Measurements from ENCODE around the gene BAG5. TPM values are rescaled to one million over a fixed set of nuclear protein-coding genes. Genes with fewer than 3 reads are reported as not detected.

Gene BAG5
- total and polyA plus RNA-seq, 8 donors = 4.3 to 207 (median 11.6) TPM

DNA sequence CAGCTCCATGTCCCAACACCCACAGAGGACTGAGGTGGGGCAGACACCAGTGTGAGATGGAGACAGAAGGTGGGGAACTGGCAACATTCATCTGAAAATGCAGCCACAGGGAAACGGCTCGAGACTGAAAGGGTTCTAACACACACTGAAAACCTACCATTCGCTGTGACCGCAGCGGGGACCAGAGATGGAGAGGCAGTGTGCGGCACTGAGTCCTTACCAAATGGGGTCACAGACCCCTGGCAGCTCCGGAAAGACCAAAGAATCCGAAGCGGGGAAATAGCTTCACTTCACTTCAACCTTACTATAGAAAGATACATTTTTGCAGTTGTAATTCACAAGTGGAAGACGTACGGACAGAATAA is 9.6 kb downstream of the BAG5 start:
- TF ChIP-seq, protein P1, sequence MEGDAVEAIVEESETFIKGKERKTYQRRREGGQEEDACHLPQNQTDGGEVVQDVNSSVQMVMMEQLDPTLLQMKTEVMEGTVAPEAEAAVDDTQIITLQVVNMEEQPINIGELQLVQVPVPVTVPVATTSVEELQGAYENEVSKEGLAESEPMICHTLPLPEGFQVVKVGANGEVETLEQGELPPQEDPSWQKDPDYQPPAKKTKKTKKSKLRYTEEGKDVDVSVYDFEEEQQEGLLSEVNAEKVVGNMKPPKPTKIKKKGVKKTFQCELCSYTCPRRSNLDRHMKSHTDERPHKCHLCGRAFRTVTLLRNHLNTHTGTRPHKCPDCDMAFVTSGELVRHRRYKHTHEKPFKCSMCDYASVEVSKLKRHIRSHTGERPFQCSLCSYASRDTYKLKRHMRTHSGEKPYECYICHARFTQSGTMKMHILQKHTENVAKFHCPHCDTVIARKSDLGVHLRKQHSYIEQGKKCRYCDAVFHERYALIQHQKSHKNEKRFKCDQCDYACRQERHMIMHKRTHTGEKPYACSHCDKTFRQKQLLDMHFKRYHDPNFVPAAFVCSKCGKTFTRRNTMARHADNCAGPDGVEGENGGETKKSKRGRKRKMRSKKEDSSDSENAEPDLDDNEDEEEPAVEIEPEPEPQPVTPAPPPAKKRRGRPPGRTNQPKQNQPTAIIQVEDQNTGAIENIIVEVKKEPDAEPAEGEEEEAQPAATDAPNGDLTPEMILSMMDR (IDR thresholded peaks at IDR 0.05) = no peak
- no peak for TF ChIP-seq POLR2AphosphoS5 (IDR thresholded peaks at IDR 0.05)
- no peak for TF ChIP-seq EP300 (IDR thresholded peaks at IDR 0.05)
- no peak for TF ChIP-seq POLR2A (IDR thresholded peaks at IDR 0.05)
- Histone ChIP-seq H3K9me3 (no peaks in the 10 kb centered on the region), H3K4me3 (no peak overlapping the region), H3K27ac (peak overlapping the region in 4 of 5 donors; percentile 75 to 90 (median 80)), H3K36me3 (peaks cover 0 to 4% (median under 1%) of the 10 kb centered on the region in 4 donors), H3K4me1 (peaks cover 29 to 85% (median 50%) of the 10 kb centered on the region in 4 donors), H3K27me3 (no peaks in the 10 kb centered on the region)
- DNase-seq = no peak
- intact Hi-C loops (cut with DNase I; ENCODE audit: low total_unique reads) = no loop called here
- WGBS, 5 donors = 71 to 97% (median 95%) methylated on average over 11 of the region's 11 CpGs

DNA sequence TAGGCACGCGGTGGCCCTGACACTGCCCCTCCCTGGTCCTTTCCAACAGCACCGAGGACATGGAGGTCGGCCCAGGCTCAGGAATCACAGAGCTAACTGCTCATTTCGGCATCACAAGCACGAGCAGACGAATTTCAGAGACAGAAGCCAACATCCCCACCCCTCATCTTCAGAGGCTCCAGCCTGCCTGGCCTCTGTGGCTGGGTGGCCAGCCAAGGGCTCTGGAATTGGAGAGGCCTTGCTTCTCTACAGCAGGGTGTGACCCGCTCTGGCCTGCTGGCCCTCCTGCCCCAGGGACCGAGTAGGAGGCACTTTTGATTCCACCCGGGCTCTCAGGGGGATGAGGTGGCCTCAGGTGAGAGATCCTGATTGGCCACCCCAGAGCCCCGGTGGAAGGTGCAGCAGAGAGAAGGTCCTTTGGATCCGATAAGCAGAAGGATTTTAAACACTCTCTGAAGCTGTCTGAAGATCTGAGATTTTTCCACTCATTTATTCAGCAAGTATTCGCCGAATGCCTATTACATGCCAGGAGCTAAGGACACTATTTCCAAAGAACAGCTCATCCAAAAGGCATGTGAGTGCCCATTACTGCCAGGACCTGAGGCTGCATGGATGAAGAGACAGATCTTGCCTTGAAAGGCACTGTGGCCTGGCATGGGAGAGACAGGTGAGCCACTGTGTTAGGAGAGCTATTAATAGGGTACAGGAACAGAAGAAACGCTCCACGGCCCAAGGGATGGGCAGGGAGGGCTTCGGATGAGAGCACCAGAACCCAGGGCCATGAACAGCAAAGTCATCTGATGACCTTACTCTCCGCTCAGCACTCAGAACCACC is 10.2 kb downstream of the BAG5 start:
- no peak overlapping the region for H3K4me3 ChIP-seq
- H3K9me3 ChIP-seq = no peaks in the 10 kb centered on the region
- no peaks in the 10 kb centered on the region for H3K27me3 ChIP-seq
- peak overlapping the region in 4 of 5 donors; percentile 75 to 90 (median 80) for H3K27ac ChIP-seq
- WGBS, 5 donors = 61 to 85% (median 81%) methylated on average over 16 to 18 of the region's 18 CpGs
- peaks cover 24 to 79% (median 44%) of the 10 kb centered on the region in 4 donors for H3K4me1 ChIP-seq
- H3K36me3 ChIP-seq = no peaks in the 10 kb centered on the region
- intact Hi-C loops (cut with DNase I; ENCODE audit: low total_unique reads) = no loop called here
- DNase-seq = peak in 1 of 2 donors; percentile 59
- TF ChIP-seq, protein P1 (IDR thresholded peaks at IDR 0.05) = no peak
- no peak for TF ChIP-seq EP300 (IDR thresholded peaks at IDR 0.05)
- TF ChIP-seq POLR2AphosphoS5 (IDR thresholded peaks at IDR 0.05) = no peak
- TF ChIP-seq POLR2A (IDR thresholded peaks at IDR 0.05) = no peak

DNA sequence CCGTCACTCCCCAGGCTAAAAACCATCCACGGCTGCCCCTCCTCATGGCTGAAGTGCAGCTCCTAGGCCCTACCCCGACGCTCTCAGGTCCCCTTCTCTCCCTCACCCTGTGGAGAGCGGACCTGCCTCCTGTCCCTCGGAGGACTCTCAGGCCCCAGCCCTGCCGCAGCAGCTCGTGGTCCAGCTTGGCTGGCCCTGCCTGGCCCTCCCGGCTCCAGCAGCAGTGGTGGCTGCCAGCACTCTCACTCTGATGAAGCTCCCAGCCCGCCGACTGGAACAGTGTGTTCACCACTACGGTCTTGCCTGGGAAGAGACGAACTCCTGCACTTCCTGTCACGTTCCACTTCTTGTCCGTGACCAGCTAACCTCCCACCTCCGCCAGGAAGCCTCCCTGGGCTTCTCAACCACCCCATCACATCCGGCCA is 11.1 kb downstream of the BAG5 start:
- intact Hi-C loops (cut with DNase I; ENCODE audit: low total_unique reads) = no loop called here

More for the DNA sequence above, 11.1 kb downstream of the BAG5 start:
- Histone ChIP-seq H3K4me3 (no peak overlapping the region), H3K9me3 (no peaks in the 10 kb centered on the region), H3K36me3 (no peaks in the 10 kb centered on the region), H3K27ac (peak overlapping the region in 4 of 5 donors; percentile 75 to 90 (median 80)), H3K27me3 (no peaks in the 10 kb centered on the region), H3K4me1 (peaks cover 28 to 78% (median 48%) of the 10 kb centered on the region in 4 donors)
- WGBS, 5 donors = 67 to 88% (median 81%) methylated on average over 14 to 17 of the region's 17 CpGs
- TF ChIP-seq, protein P1 (IDR thresholded peaks at IDR 0.05) = no peak
- TF ChIP-seq EP300 (IDR thresholded peaks at IDR 0.05) (peak; percentile 74), POLR2AphosphoS5 (IDR thresholded peaks at IDR 0.05) (peak in 2 of 3 donors; percentile 10 to 66), POLR2A (IDR thresholded peaks at IDR 0.05) (no peak)
- DNase-seq = peak in 1 of 2 donors; percentile 26

Measured in stomach (tissue), 9 donors.